Hematopoietic multipotent progenitor cell treated with erythropoietin and hydrocortisone succinate and interleukin-3 and kit ligand, for 15 days (in vitro differentiated cells): ENCODE results near the gene NINJ2.
"Not testable (repeated sequence)": the region's sequence is repeated elsewhere in the genome, so short reads cannot be mapped to it uniquely, and the experiment has no call there.

ENCODE experiments used
- DNase-seq: peaks from one replicate; pipeline ENCODE4 v3.0.0-alpha.2; 2015; ENCODE audit warnings: low spot score

NINJ2 gene

GRCh38 chr12:663293-663871 is at the start of gene NINJ2:
Gene NINJ2, minus strand, starts transcription at chr12:663445. Its CDS starts 85 bp downstream, at chr12:663360.
- DNase-seq: no peak

- no peak for DNase-seq
Observed at GRCh38 chr12:712172-712863, 49.1 kb upstream of the NINJ2 start.

DNA sequence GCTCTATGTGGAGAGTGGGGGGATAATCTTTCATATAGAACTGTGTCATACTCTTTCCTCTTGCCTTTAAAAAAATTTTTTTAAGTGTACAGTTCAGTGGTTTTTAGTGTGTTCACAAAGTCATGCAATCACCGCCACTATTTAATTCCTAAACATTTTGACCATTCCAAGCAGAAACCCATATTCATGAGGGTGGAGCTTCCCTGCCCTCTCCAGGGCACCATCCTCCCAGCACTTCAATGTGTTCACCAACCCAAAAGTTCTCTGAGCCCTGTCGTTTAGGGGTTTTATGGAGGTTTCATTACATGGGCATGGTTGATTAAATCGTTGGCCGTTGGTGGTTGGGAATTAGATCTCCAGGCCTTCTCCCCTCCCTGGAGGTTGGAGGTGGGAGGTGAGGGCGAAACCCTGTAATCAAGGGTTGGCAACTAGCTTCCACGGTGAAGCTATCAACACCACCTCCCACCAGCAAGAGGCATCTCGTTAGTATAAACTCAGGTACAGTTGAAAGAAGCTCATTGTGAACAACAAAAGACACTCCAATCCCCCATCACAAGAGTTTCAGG is 46.3 kb upstream of the NINJ2 start:
- no peak for DNase-seq

GRCh38 chr12:708084-708483 is 44.8 kb upstream of the NINJ2 start:
- not testable (repeated sequence) for DNase-seq

- no peak for DNase-seq
Observed at GRCh38 chr12:704516-705242, 41.4 kb upstream of the NINJ2 start.

DNA sequence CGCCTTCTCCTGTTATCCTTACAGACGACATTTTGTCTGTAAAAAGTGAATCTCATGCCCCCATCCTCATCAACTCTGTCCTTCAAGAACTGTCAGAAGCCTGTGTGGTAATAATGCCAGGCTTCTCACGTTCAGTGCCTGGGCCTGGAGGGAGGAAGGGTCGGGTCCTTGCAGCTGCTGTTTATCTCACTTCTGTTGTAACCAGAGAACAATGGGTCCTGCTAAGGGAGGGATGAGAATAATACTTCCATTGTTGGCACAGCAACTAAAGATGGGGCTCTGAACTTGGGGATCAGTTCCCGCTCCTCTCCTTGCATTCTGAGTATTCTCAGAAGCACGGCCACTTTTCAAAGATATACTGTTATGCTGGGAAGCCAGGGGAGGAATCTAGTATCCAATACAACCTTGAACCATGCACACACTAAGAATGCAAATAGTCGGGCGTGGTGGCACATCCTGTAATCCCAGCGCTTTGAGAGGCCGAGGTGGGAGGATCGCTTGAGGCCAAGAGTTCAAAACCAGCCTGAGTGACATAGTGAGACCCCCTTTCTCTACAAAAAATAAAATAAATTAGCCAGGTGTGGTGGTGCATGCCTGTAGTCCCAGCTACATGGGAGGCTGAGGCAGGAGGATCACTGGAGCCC is 38.8 kb upstream of the NINJ2 start:
- no peak for DNase-seq

DNA sequence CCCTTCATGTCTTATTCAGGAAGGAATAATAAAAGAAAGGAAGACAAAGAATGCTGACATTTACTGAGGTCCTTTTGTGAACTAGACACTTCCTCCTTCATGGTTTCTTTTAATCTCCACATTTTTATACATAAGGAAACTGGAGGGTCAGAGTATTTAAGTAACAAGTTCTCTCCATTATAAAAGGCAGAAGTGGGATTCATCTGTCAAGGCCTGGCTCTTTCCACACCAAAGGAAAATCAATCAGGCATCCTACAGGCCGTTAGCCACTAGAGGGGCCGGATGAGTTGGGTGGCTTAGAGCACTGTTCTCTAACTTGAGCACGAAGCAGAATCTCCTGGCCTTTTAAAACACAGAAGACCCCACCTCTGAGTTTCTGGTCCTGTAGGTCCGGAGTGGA is 36.8 kb upstream of the NINJ2 start:
- DNase-seq: no peak

GRCh38 chr12:698222-698621 is 35.0 kb upstream of the NINJ2 start:
- not testable (repeated sequence) for DNase-seq

DNA sequence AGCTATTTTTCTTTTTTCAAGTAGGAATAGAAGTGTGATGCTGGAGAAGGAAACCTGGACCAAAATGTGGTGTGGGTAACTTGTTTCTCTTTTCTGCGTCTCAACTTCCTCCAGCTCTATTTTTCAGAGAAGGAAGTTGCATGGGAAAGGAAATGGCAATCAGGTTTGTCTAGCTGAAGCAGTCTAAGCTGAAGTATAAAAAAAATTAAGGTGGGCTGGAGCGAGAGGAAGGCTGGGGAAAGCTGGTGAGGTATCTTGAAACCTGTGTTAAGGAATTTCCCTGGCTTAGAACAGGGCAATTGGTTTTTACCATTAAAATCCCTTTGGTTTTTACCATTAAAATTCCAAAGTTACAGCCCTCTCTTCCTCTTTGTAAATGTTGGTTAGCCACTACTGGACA is 34.2 kb upstream of the NINJ2 start:
- no peak for DNase-seq

GRCh38 chr12:694734-695503 is 31.7 kb upstream of the NINJ2 start:
- DNase-seq: no peak

DNA sequence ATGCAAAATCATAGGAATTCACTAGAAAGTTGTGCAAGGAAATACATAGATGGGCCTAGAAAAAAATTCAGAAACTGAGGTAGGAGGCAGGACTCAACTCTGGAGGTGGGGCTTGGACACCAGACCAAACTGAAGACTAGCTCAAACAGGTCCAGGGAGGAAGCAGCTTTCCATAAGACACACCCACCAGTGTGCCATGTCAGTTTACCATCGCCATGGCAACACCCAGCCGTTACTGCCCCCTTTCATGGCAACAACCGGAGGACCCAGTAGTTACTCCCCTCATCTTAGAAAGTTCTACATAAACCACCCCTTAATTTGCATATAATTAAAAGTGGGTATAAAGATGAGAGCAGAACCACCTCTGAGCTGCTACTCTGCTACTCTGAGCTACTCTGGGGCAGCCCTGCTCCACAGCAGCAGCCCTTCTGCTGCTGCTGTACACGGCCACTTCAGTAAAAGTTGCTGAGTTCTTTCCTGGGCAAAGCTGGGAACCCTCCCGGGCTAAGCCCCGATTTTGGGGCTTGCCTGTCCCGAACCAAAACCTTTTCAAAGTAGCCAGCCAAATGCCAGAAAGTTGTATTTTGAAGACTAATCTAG is 30.8 kb upstream of the NINJ2 start:
- no peak for DNase-seq

- DNase-seq: no peak
Observed at GRCh38 chr12:692274-692673, 29.0 kb upstream of the NINJ2 start.

DNA sequence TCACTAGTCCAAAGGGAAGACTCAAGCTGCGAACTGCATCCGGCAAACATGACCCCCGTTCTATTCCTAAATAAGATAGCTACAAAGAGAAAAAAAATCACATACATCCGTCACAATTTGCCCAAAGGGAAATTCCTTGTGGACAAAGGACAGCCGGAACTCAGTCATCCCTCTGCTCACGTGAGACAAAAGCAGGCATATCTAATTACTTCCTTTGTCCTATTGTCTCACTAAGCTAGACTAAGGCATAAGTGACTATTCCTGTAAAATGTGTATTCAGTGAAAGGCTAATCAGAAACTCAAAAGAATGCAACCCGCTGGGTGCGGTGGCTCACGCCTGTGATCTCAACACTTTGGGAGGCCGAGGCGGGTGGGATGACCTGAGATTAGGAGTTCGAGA is 27.2 kb upstream of the NINJ2 start:
- DNase-seq: no peak

DNA sequence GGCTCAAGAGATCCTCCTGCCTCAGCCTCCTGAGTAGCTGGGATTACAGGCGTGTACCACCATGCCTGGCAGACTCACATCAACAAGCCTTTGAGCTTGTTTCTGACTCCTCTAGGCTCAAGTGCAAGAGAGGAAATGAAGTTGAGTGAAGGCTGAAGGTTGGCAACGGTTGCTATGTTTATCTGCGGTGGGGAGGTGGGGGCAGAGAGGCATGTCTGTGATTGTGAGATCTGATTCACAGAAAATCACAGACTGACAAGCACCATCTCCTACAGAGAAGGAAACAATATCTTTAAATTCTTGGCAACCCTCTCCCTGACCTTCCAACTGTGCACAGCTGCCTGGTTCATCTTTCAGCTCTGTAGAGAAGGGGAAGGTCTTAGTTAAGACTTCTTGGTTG is 22.1 kb upstream of the NINJ2 start:
- no peak for DNase-seq

- DNase-seq: no peak
Observed at GRCh38 chr12:684416-684815, 21.2 kb upstream of the NINJ2 start.

- no peak for DNase-seq
Observed at GRCh38 chr12:681568-682256, 18.5 kb upstream of the NINJ2 start.

DNA sequence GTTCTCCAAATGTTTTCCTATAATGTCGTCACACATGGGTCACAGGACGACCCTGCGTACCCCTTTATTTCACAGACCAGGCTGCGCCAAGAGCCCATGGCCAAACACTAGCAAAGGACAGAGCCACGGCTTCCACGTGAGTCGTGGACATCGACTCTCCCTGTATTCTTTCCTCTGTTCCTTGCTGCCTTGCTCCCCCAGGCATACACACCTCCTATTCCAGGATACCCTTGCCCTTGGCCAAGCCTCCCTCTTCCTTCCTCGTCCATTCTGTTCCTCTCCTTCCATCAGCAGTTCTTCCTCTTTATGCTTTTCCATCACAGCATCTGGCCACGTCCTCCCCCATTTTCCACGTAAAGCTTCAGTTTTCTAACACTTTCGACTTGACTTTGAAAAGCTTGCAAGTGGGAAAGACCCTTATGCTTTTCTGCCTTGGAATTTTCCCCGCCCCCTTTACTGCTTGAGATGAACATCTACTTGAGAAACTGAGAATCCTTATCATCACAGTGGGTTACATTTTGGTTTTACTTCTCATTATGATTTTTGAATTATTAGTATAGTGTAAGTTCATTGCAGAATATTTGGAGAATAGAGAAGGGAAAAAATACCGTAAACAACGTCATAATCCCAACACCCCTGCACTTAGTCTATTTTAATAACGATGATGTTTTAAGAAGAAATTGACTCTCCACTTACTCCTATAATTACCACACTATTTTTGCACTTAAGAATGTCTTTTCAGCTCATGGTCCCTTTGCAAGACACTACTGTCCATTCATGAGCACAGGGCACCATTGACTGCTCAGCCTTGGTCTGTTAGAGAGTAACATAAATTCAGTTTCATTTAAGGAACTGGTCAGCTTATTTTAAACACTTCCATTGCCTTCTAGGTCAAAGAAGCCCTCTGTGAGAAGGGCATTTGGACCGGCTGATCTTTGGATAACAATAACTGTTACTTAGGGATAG is 15.8 kb upstream of the NINJ2 start:
- no peak for DNase-seq

GRCh38 chr12:675562-675961 is 12.3 kb upstream of the NINJ2 start:
- DNase-seq: no peak

DNA sequence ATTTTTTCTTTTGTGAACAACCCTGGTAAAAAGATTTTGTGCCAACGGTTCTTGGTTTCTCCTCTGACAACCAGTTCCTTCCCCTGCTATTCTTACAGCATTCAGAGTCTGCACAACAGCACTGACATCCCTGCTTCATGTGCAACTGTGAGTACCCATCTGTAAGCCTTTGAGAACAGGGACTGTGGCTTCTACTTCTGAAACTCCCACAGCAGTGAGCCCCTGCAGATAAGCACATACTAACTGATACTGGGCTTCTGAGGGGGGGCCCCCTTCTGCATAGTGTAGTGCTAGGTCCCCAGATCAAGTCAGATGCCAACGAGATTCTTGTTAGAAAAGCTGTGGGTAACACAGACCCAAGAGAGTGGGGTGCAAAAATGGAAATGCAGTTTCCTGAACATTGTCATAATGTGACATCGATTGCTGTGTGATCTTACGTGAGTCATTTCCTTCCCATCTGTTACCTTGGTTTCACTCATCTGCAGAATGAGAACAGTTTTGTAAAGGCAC is 11.1 kb upstream of the NINJ2 start:
- no peak for DNase-seq
